Measurements from ENCODE around the gene FDX2. TPM values are rescaled to one million over a fixed set of nuclear protein-coding genes. Genes with fewer than 3 reads are reported as not detected.
A peak's percentile ranks its signal among the peaks of the same experiment; 100 is the strongest.

The FDX2 gene
- total and polyA plus RNA-seq, 2 of the 4 experiments (the other 2 are of a cell fraction), result 39.8 to 72.0 TPM

DNA sequence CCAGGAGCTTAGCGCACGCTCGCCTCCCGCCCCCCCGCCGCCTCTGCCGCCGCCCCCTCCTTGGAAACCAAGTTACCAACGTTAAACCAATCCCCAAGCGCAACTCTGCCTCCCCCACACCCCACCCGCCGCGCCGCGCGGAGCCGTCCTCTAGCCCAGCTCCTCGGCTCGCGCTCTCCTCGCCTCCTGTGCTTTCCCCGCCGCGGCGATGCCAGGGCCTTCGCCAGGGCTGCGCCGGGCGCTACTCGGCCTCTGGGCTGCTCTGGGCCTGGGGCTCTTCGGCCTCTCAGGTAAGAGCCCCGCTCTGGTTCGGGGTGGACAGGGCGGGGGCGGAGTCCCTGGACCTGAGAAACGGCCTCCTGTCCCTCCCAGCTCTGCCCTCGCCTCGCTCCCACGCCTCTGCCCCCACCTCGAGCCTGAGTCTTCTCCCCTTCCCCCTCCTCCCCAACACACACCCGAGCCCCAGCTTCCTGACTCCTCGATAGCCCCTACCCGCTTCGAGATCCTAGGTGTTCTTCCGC is 25.9 kb downstream of the FDX2 start, which contains the start of gene ICAM5:
TSS of gene ICAM5 (plus strand) at position 117 of the 521 bp plus-strand sequence. CDS start at position 209, 92 bp downstream.
- CTCF ChIA-PET, result interaction anchor here (0.8 kb wide), 1 partner anchor 99 kb away, joined by 3 read pairs; no protein-coding TSS in a partner anchor
- Histone ChIP-seq H2BK20ac (ENCODE audit: low read depth, low read length) (0 out of 2 replicates have a peak within 1 kb of the TSS, but pooled peaks have one; percentile 46), H3K27me3 (ENCODE audit: control insufficient read depth, insufficient read depth, low read length) (no peaks in the 10 kb centered on the region; the same call in 1 of the 2 replicates), H3K4me2 (ENCODE audit: low read depth, low read length) (peak within 1 kb of the TSS; percentile 96), H2BK15ac (ENCODE audit: low read depth, low read length) (peak within 1 kb of the TSS; percentile 73; the same call in 1 of the 3 replicates), H3K18ac (ENCODE audit: low read depth, low read length) (peak within 1 kb of the TSS; percentile 47), H2AK5ac (ENCODE audit: low read depth, low read length) (peak within 1 kb of the TSS; percentile 86; the same call in 1 of the 2 replicates), H3K79me1 (ENCODE audit: low read depth in 1 of 2, low read length in 2 of 2) (peaks cover 0 to 4% of the 10 kb centered on the region in 2 experiments; a peak in 1 of 4 replicates), H2AK9ac (replicated peaks; ENCODE audit: low read depth, low read length, poor library complexity) (peak within 1 kb of the TSS; percentile 88), H2BK5ac (ENCODE audit: low read depth, low read length, poor library complexity, severe bottlenecking) (peak within 1 kb of the TSS; percentile 58), H3K56ac (ENCODE audit: extremely low read depth, insufficient read depth, low read length) (no peak within 1 kb of the TSS), H3K4ac (ENCODE audit: low read depth, low read length) (peak within 1 kb of the TSS; percentile 72), H4K20me1 (ENCODE audit: insufficient read depth, low read length) (0 out of 2 replicates have a peak, but pooled peaks cover 2% of the 10 kb centered on the region), H4K8ac (ENCODE audit: low read depth in 2 of 2, low read length in 2 of 2) (peak within 1 kb of the TSS; percentile 59 to 82), H3K9me1 (ENCODE audit: insufficient read depth, low read length) (peaks cover 12% of the 10 kb centered on the region), H2BK120ac (ENCODE audit: low read depth, low read length) (peak within 1 kb of the TSS; percentile 26), H4K91ac (ENCODE audit: insufficient read depth, low read depth, low read length) (peak within 1 kb of the TSS; percentile 41; the same call in 1 of the 2 replicates), H3K36me3 (ENCODE audit: control insufficient read depth, insufficient read depth, low read length) (peaks cover 16% of the 10 kb centered on the region; the same call in 1 of the 2 replicates), H3K9me3 (ENCODE audit: control insufficient read depth, insufficient read depth, low read length) (no peaks in the 10 kb centered on the region), H3K23ac (ENCODE audit: low read depth, low read length) (peak within 1 kb of the TSS; percentile 64; the same call in 1 of the 2 replicates), H2AFZ (replicated peaks; ENCODE audit: low read length, poor library complexity) (peak within 1 kb of the TSS; percentile 92), H3K4me3 (ENCODE audit: insufficient read depth, low read depth, low read length) (peak within 1 kb of the TSS; percentile 77), H3K4me1 (ENCODE audit: control insufficient read depth, insufficient read depth, low read length) (peaks cover 24% of the 10 kb centered on the region), H3K9ac (ENCODE audit: low read depth, low read length) (peak within 1 kb of the TSS; percentile 45), H4K5ac (ENCODE audit: low read depth, low read length) (peak within 1 kb of the TSS; percentile 32; the same call in 1 of the 2 replicates), H3K14ac (replicated peaks; ENCODE audit: low read depth, low read length) (peak within 1 kb of the TSS; percentile 77), H3K27ac (ENCODE audit: insufficient read depth, low read length) (peak within 1 kb of the TSS; percentile 47)
- WGBS, 2 experiments (ENCODE audit: extremely low coverage in 2 of 2, insufficient read length in 1 of 2), result 4% methylated on average over 14 of the region's 45 CpGs; no CpG with 5 or more reads in 1 of the 2 experiments
- in situ Hi-C loops (cut with MboI; ENCODE audit: low sequenced_read_pairs), result no loop called here
- ATAC-seq (ENCODE audit: low read depth) (peak; percentile 10), DNase-seq (peak; percentile 42)
- no TSS peak for BruUV-seq (replicated peaks)
- dilution Hi-C loops (cut with HindIII; ENCODE audit: low sequenced_read_pairs, unreplicated experiment), result no loop called here
- TF ChIP-seq MAZ (IDR thresholded peaks at IDR 0.05; ENCODE audit: borderline replicate concordance, low read depth, low read length) (peak; percentile 37; the same call in 1 of the 2 replicates), MAFK (IDR thresholded peaks at IDR 0.05; ENCODE audit: low read depth, low read length) (no peak), FOS (IDR thresholded peaks at IDR 0.05; ENCODE audit: low read depth, low read length) (no peak)
- POLR2A ChIA-PET (ENCODE audit: unreplicated experiment), result interaction anchor here (0.7 to 1.0 kb wide), 2 partner anchors 16 to 17 kb away, joined by 3 read pairs; no protein-coding TSS in a partner anchor
- intact Hi-C loops (cut with micrococcal nuclease), result no loop called here
